ENCODE results near the gene PRKAG3. TPM values are rescaled to one million over a fixed set of nuclear protein-coding genes. Genes with fewer than 3 reads are reported as not detected.

The PRKAG3 gene
- total and polyA plus RNA-seq, 4 donors: 0.08 TPM; not detected in 3

GRCh38 chr2:218879776-218880101 lies 48.1 kb upstream of the PRKAG3 start:
- no peak overlapping the region for H3K4me3 ChIP-seq (ENCODE audit: low read depth in 1 of 3, low read length in 3 of 3)
- no peak for TF ChIP-seq ZBTB33 (IDR thresholded peaks at IDR 0.05)
- no peak for TF ChIP-seq REST (IDR thresholded peaks at IDR 0.05)
- no peak for TF ChIP-seq HNF4A (conservative IDR thresholded peaks at IDR 0.05)
- no peak for TF ChIP-seq FOXA1 (IDR thresholded peaks at IDR 0.05)
- TF ChIP-seq CTCF (IDR thresholded peaks at IDR 0.05; ENCODE audit: low read depth, low read length, missing input control): no peak
- no peak for TF ChIP-seq TAF1 (conservative IDR thresholded peaks at IDR 0.05)
- no peak for TF ChIP-seq RXRA (IDR thresholded peaks at IDR 0.05)
- no peak for TF ChIP-seq ATF3 (IDR thresholded peaks at IDR 0.05)
- no peak for TF ChIP-seq MAX (IDR thresholded peaks at IDR 0.05)
- no peak for TF ChIP-seq RAD21 (IDR thresholded peaks at IDR 0.05)
- TF ChIP-seq EGR1 (IDR thresholded peaks at IDR 0.05; ENCODE audit: low read depth in 2 of 2): no peak
- no peaks in the 10 kb centered on the region for H3K9me3 ChIP-seq (ENCODE audit: control insufficient read depth in 4 of 4, low read length in 3 of 4)
- H3K27me3 ChIP-seq (ENCODE audit: control insufficient read depth in 4 of 4, insufficient read depth in 4 of 4, low read length in 3 of 4): peaks cover 2 to 34% (median 12%) of the 10 kb centered on the region in 4 donors
- H3K36me3 ChIP-seq (ENCODE audit: control insufficient read depth in 4 of 4, insufficient read depth in 3 of 4, low read depth in 1 of 4, low read length in 3 of 4): no peaks in the 10 kb centered on the region
- DNase-seq (ENCODE audit: low spot score): no peak
- no peak overlapping the region for H3K27ac ChIP-seq (ENCODE audit: low read depth in 1 of 2, low read length in 2 of 2)
- peaks cover 3 to 13% (median 10%) of the 10 kb centered on the region in 4 donors for H3K4me1 ChIP-seq (ENCODE audit: control insufficient read depth in 4 of 4, insufficient read depth in 4 of 4, low read length in 3 of 4)
- no peak overlapping the region for H3K9ac ChIP-seq (ENCODE audit: low read depth in 1 of 2, low read length in 2 of 2)
- 10% methylated on average over 11 of the region's 11 CpGs for WGBS

- Histone ChIP-seq H3K27me3 (ENCODE audit: control insufficient read depth in 4 of 4, insufficient read depth in 4 of 4, low read length in 3 of 4) (peaks cover 3 to 39% (median 15%) of the 10 kb centered on the region in 4 donors), H3K4me3 (ENCODE audit: low read depth in 1 of 3, low read length in 3 of 3) (no peak overlapping the region)
These were observed 47.5 kb upstream of the PRKAG3 start for GRCh38 chr2:218878926-218879761.

More at GRCh38 chr2:218878926-218879761, 47.5 kb upstream of the PRKAG3 start:
- H3K4me1 ChIP-seq (ENCODE audit: control insufficient read depth in 4 of 4, insufficient read depth in 4 of 4, low read length in 3 of 4): peaks cover 3 to 13% (median 10%) of the 10 kb centered on the region in 4 donors
- TF ChIP-seq RXRA (IDR thresholded peaks at IDR 0.05) (no peak), EGR1 (IDR thresholded peaks at IDR 0.05; ENCODE audit: low read depth in 2 of 2) (no peak), GABPA (IDR thresholded peaks at IDR 0.05 in 1 of 2, conservative IDR thresholded peaks at IDR 0.05 in 1 of 2) (no peak), RAD21 (IDR thresholded peaks at IDR 0.05) (no peak), HNF4A (conservative IDR thresholded peaks at IDR 0.05) (no peak), FOXA1 (IDR thresholded peaks at IDR 0.05) (no peak), CTCF (IDR thresholded peaks at IDR 0.05; ENCODE audit: low read depth, low read length, missing input control) (no peak), SP1 (IDR thresholded peaks at IDR 0.05) (no peak)
- no peak overlapping the region for H3K9ac ChIP-seq (ENCODE audit: low read depth in 1 of 2, low read length in 2 of 2)
- DNase-seq (ENCODE audit: low spot score): no peak
- WGBS: 26% methylated on average over 16 of the region's 16 CpGs
- H3K9me3 ChIP-seq (ENCODE audit: control insufficient read depth in 4 of 4, low read length in 3 of 4): no peaks in the 10 kb centered on the region
- H3K27ac ChIP-seq (ENCODE audit: low read depth in 1 of 2, low read length in 2 of 2): no peak overlapping the region
- H3K36me3 ChIP-seq (ENCODE audit: control insufficient read depth in 4 of 4, insufficient read depth in 3 of 4, low read depth in 1 of 4, low read length in 3 of 4): no peaks in the 10 kb centered on the region
